Measurements from ENCODE around the gene KRT34.

Gene KRT34

GRCh38 chr17:41345992-41346391 is 36.1 kb downstream of the KRT34 start:
- POLR2A ChIA-PET = no interaction called here
- Histone ChIP-seq H3K4me1 (ENCODE audit: control insufficient read depth, insufficient read depth, low read length) (no peaks in the 10 kb centered on the region), H3K36me3 (ENCODE audit: control insufficient read depth in 2 of 2, insufficient read depth in 1 of 2, low read length in 2 of 2) (no peaks in the 10 kb centered on the region), H3K4me3 (ENCODE audit: low read depth, low read length) (no peak overlapping the region), H3K9me3 (ENCODE audit: control insufficient read depth, insufficient read depth, low read depth, low read length) (no peaks in the 10 kb centered on the region), H3K27ac (ENCODE audit: extremely low read depth, low read depth, low read length) (no peak overlapping the region)
- CTCF ChIA-PET = interaction anchor here (0.6 to 4.2 kb wide), 4 partner anchors 9 to 203 kb away, joined by 3 to 16 read pairs (median 6); no protein-coding TSS in a partner anchor
- no peak for TF ChIP-seq ZNF350 (tag by site-specific recombination; IDR thresholded peaks at IDR 0.05)
- no peak for TF ChIP-seq ZNF184 (tag by site-specific recombination; IDR thresholded peaks at IDR 0.05)
- TF ChIP-seq ZBTB21 (tag by site-specific recombination; IDR thresholded peaks at IDR 0.05) = no peak
- no peak for TF ChIP-seq ZNF248 (tag by site-specific recombination; IDR thresholded peaks at IDR 0.05)
- no peak for TF ChIP-seq SALL2 (tag by site-specific recombination; IDR thresholded peaks at IDR 0.05; ENCODE audit: borderline replicate concordance)
- TF ChIP-seq ZNF223 (tag by site-specific recombination; IDR thresholded peaks at IDR 0.05) = no peak
- TF ChIP-seq PBX3 (CRISPR knock-in tag; IDR thresholded peaks at IDR 0.05) = no peak
- no peak for TF ChIP-seq CTCF (tag by site-specific recombination; IDR thresholded peaks at IDR 0.05)
- no peak for TF ChIP-seq ZNF239 (tag by site-specific recombination; IDR thresholded peaks at IDR 0.05)
- TF ChIP-seq ZNF26 (tag by site-specific recombination; IDR thresholded peaks at IDR 0.05) = no peak
- TF ChIP-seq ZNF341 (tag by site-specific recombination; IDR thresholded peaks at IDR 0.05; ENCODE audit: low read depth) = no peak
- TF ChIP-seq ZNF530 (tag by site-specific recombination; IDR thresholded peaks at IDR 0.05; ENCODE audit: low read depth) = no peak
- TF ChIP-seq PRDM10 (tag by site-specific recombination; IDR thresholded peaks at IDR 0.05) = no peak
- no peak for TF ChIP-seq ZNF274 (IDR thresholded peaks at IDR 0.05; ENCODE audit: low read length)
- no peak for TF ChIP-seq ZNF274 (tag by site-specific recombination; IDR thresholded peaks at IDR 0.05; ENCODE audit: borderline replicate concordance)
- TF ChIP-seq ZNF24 (tag by site-specific recombination; IDR thresholded peaks at IDR 0.05) = no peak

GRCh38 chr17:41343029-41343428 is 39.1 kb downstream of the KRT34 start:
- H3K36me3 ChIP-seq (ENCODE audit: control insufficient read depth in 2 of 2, insufficient read depth in 1 of 2, low read length in 2 of 2) = no peaks in the 10 kb centered on the region
- ChIA-PET POLR2A (no interaction called here), CTCF (interaction anchor here (0.9 to 2.0 kb wide), 2 partner anchors 11 to 14 kb away, joined by 4 to 6 read pairs; no protein-coding TSS in a partner anchor)
- no peak overlapping the region for H3K27ac ChIP-seq (ENCODE audit: extremely low read depth, low read depth, low read length)
- no peaks in the 10 kb centered on the region for H3K9me3 ChIP-seq (ENCODE audit: control insufficient read depth, insufficient read depth, low read depth, low read length)
- no peaks in the 10 kb centered on the region for H3K4me1 ChIP-seq (ENCODE audit: control insufficient read depth, insufficient read depth, low read length)
- TF ChIP-seq ZNF26 (tag by site-specific recombination; IDR thresholded peaks at IDR 0.05) = no peak
- TF ChIP-seq ZNF404 (tag by site-specific recombination; IDR thresholded peaks at IDR 0.05) = no peak
- TF ChIP-seq ZNF600 (tag by site-specific recombination; IDR thresholded peaks at IDR 0.05) = no peak
- TF ChIP-seq PRDM6 (tag by site-specific recombination; IDR thresholded peaks at IDR 0.05) = no peak
- no peak overlapping the region for H3K4me3 ChIP-seq (ENCODE audit: low read depth, low read length)

All from HEK293 (cell line).